ENCODE results near the gene BEST1. TPM values are rescaled to one million over a fixed set of nuclear protein-coding genes. Genes with fewer than 3 reads are reported as not detected.

The BEST1 gene
- total and polyA plus RNA-seq, 12 donors: 0.39 to 4.9 (median 1.5) TPM

- H3K4me3 ChIP-seq: no peak overlapping the region
- no peaks in the 10 kb centered on the region for H3K36me3 ChIP-seq
- TF ChIP-seq CTCF (IDR thresholded peaks at IDR 0.05): no peak
- no peak overlapping the region for H3K27ac ChIP-seq
- DNase-seq: no peak
- peaks cover 0 to 4% (median 0%) of the 10 kb centered on the region in 7 donors for H3K27me3 ChIP-seq
- intact Hi-C loops (cut with DNase I): no loop called here
- H3K4me1 ChIP-seq: peaks cover 9 to 22% (median 20%) of the 10 kb centered on the region in 9 donors
- H3K9me3 ChIP-seq: no peaks in the 10 kb centered on the region
- ATAC-seq: no peak
- WGBS, 2 donors: 93 to 100% methylated on average over 1 of the region's 1 CpG
Measured at GRCh38 chr11:61927501-61927900, 22.6 kb upstream of the BEST1 start.

GRCh38 chr11:61928606-61929005, 21.5 kb upstream of the BEST1 start:
- intact Hi-C loops (cut with DNase I): no loop called here
- H3K36me3 ChIP-seq: no peaks in the 10 kb centered on the region
- peaks cover 0 to 11% (median 9%) of the 10 kb centered on the region in 9 donors for H3K4me1 ChIP-seq

GRCh38 chr11:61930933-61931332, 19.2 kb upstream of the BEST1 start:
- no peaks in the 10 kb centered on the region for H3K4me1 ChIP-seq
- intact Hi-C loops (cut with DNase I): no loop called here
- ATAC-seq (no peak), DNase-seq (no peak)
- no peak overlapping the region for H3K27ac ChIP-seq
- no peak for TF ChIP-seq CTCF (IDR thresholded peaks at IDR 0.05)
- H3K9me3 ChIP-seq: peaks cover 0 to 6% (median 0%) of the 10 kb centered on the region in 11 donors
- H3K27me3 ChIP-seq: peaks cover 0 to 4% (median 0%) of the 10 kb centered on the region in 7 donors
- H3K4me3 ChIP-seq: no peak overlapping the region
- H3K36me3 ChIP-seq: no peaks in the 10 kb centered on the region
- WGBS, 2 donors: 91 to 93% methylated on average over 3 of the region's 3 CpGs

More at GRCh38 chr11:61928606-61929005, 21.5 kb upstream of the BEST1 start:
- DNase-seq: no peak
- H3K27me3 ChIP-seq: peaks cover 0 to 4% (median 0%) of the 10 kb centered on the region in 7 donors
- H3K4me3 ChIP-seq: no peak overlapping the region
- TF ChIP-seq CTCF (IDR thresholded peaks at IDR 0.05): no peak
- ATAC-seq: no peak
- no peak overlapping the region for H3K27ac ChIP-seq
- no peaks in the 10 kb centered on the region for H3K9me3 ChIP-seq

- no peaks in the 10 kb centered on the region for H3K4me1 ChIP-seq
- TF ChIP-seq CTCF (IDR thresholded peaks at IDR 0.05): no peak
- no peak for DNase-seq
- no peak for ATAC-seq
- H3K36me3 ChIP-seq: no peaks in the 10 kb centered on the region
- intact Hi-C loops (cut with DNase I): no loop called here
- WGBS, 2 donors: 79 to 87% methylated on average over 2 of the region's 2 CpGs
- peaks cover 0 to 4% (median 0%) of the 10 kb centered on the region in 7 donors for H3K27me3 ChIP-seq
- no peak overlapping the region for H3K27ac ChIP-seq
- H3K9me3 ChIP-seq: peaks cover 0 to 29% (median 9%) of the 10 kb centered on the region in 11 donors
- no peak overlapping the region for H3K4me3 ChIP-seq
Measured at GRCh38 chr11:61935861-61936260, 14.3 kb upstream of the BEST1 start.

Data from heart right ventricle (tissue), 16 donors.